K562 (cell line): ENCODE results near the gene KRT85. TPM values are rescaled to one million over a fixed set of nuclear protein-coding genes. Genes with fewer than 3 reads are reported as not detected.

Source experiments
- ATAC-seq: fragments of 200-7000 bp; cut with Tn5 transposase; 3 replicates; pipeline ENCODE4 v1.9.1; 2020; ENCODE audit warnings: moderate library complexity
- BruUV-seq: library from RNA; stranded (reverse); fragments of 400-500 nt; replicated peaks from 2 replicates; lab custom pipeline; 2021; lab: Mats Ljungman, UMichigan
- CTCF ChIA-PET: fragments of 300-600 bp; formaldehyde crosslinking; extraction: SDS; loops from one replicate; lab custom pipeline; 2021; ENCODE audit warnings: low intra/inter-chr PET ratio; lab: Yijun Ruan, JAX
- POLR2A ChIA-PET: fragments of 300-600, 350-650 bp; sonication (Branson Sonifier 250); formaldehyde crosslinking; extraction: SDS; loops from one replicate; lab custom pipeline; 2021; ENCODE audit warnings: antibody characterized with exemption, inconsistent platforms; lab: Yijun Ruan, JAX
- DNase-seq, 4 experiments: peaks; one replicate each; pipeline versions ENCODE4 v3.0.0 to v3.0.0-alpha.2; 2011 to 2018; ENCODE audit warnings: low spot score in 3 of 4, mixed read lengths in 3 of 4; ENCODE audit errors: extremely low read depth in 1 of 4
- FAIRE-seq: peaks from 2 replicates; lab custom pipeline; 2011; peaks lifted over from hg19 to GRCh38; lab: Jason Lieb, UNC
- H2AFZ ChIP-seq: 2 replicates; pipeline ENCODE4 v1.6.0; 2011; ENCODE audit warnings: low read depth, low read length, control low read depth, inconsistent platforms
- H3K27ac ChIP-seq: fragments of 200-600 bp; 3 replicates; pipeline ENCODE4 v1.8.0; 2011; ENCODE audit warnings: low read depth, mild to moderate bottlenecking, control low read depth, inconsistent platforms, low read length, moderate library complexity, mixed read lengths; ENCODE audit errors: extremely low read depth
- H3K27me3 ChIP-seq, 2 experiments: fragments of 300-600 bp in 1 of 2; 2 replicates in 1 of 2; 3 replicates in 1 of 2; pipeline versions ENCODE4 v1.6.0 to v1.8.0; 2011; ENCODE audit warnings: inconsistent platforms in 2 of 2, low read length in 2 of 2, mild to moderate bottlenecking in 1 of 2, mixed read lengths in 1 of 2, moderate library complexity in 1 of 2; ENCODE audit not compliant: control insufficient read depth in 2 of 2, insufficient read depth in 2 of 2
- H3K36me3 ChIP-seq: fragments of 300-600 bp; 3 replicates; pipeline ENCODE4 v1.8.0; 2011; ENCODE audit warnings: mild to moderate bottlenecking, low read length, inconsistent platforms; ENCODE audit not compliant: control insufficient read depth, insufficient read depth
- H3K4me1 ChIP-seq, 2 experiments: fragments of 200-600 bp in 1 of 2; replicated peaks in 1 of 2; 2 replicates in 1 of 2; 3 replicates in 1 of 2; pipeline versions ENCODE4 v1.5.1 to v1.8.0; 2011; ENCODE audit warnings: inconsistent platforms in 2 of 2, low read length in 2 of 2, mild to moderate bottlenecking in 1 of 2, mixed read lengths in 1 of 2, moderate library complexity in 1 of 2; ENCODE audit not compliant: control insufficient read depth in 2 of 2, insufficient read depth in 2 of 2
- H3K4me2 ChIP-seq: 2 replicates; pipeline ENCODE4 v1.6.1; 2011; ENCODE audit warnings: low read length, control low read depth, inconsistent platforms, mixed read lengths; ENCODE audit not compliant: insufficient read depth
- H3K4me3 ChIP-seq: fragments of 200-600 bp; sonication (generic), shearing (Covaris generic); 2 replicates; pipeline ENCODE4 v1.5.1; 2016; ENCODE audit warnings: control low read depth, inconsistent platforms
- H3K79me2 ChIP-seq: fragments of 200-600 bp; 3 replicates; pipeline ENCODE4 v1.8.0; 2011; ENCODE audit warnings: low read length, inconsistent platforms; ENCODE audit not compliant: control insufficient read depth, insufficient read depth
- H3K9ac ChIP-seq, 2 experiments: 2 replicates each; pipeline versions ENCODE4 v1.6.0 to v1.6.1; 2011; ENCODE audit warnings: low read depth in 2 of 2, low read length in 2 of 2, control low read depth in 1 of 2, inconsistent platforms in 1 of 2, mild to moderate bottlenecking in 1 of 2, mixed read lengths in 1 of 2; ENCODE audit not compliant: insufficient read depth in 1 of 2
- H3K9me1 ChIP-seq: one replicate; pipeline ENCODE4 v1.6.0; 2011; ENCODE audit warnings: inconsistent platforms, mild to moderate bottlenecking, low read length, moderate library complexity; ENCODE audit not compliant: control insufficient read depth, insufficient read depth
- H3K9me3 ChIP-seq: replicated peaks from 2 replicates; pipeline ENCODE4 v1.5.1; 2011; ENCODE audit warnings: low read depth, low read length, inconsistent platforms; ENCODE audit not compliant: control insufficient read depth, insufficient read depth
- H4K20me1 ChIP-seq: replicated peaks from 2 replicates; pipeline ENCODE4 v1.6.1; 2011; ENCODE audit warnings: low read length, inconsistent platforms, mixed read lengths; ENCODE audit not compliant: control insufficient read depth, insufficient read depth
- CLOCK ChIP-seq: fragments of 250-450 bp; sonication (Bioruptor Pico); IDR thresholded peaks from 2 replicates; pipeline ENCODE4 v1.4.0; 2020; ENCODE audit warnings: mild to moderate bottlenecking, moderate library complexity, borderline replicate concordance
- IRF9 ChIP-seq: fragments of 450-650 bp; IDR thresholded peaks from 2 replicates; pipeline ENCODE4 v1.6.1; 2016; ENCODE audit warnings: missing biosample characterization, missing genetic modification characterization
- KAT8 ChIP-seq: fragments of 450-650 bp; IDR thresholded peaks from 2 replicates; pipeline ENCODE4 v1.6.1; 2016; ENCODE audit warnings: low read depth, mild to moderate bottlenecking
- KLF6 ChIP-seq: fragments of 250-450 bp; sonication (Bioruptor Pico); IDR thresholded peaks from 2 replicates; pipeline ENCODE4 v1.4.0; 2020; ENCODE audit warnings: mild to moderate bottlenecking, moderate library complexity, borderline replicate concordance
- MEF2D ChIP-seq: conservative IDR thresholded peaks from 2 replicates; pipeline ENCODE4 v1.6.1; 2016; ENCODE audit warnings: low read depth, missing genetic modification characterization, missing compliant biosample characterization
- MTA3 ChIP-seq: fragments of 450-650 bp; formaldehyde crosslinking; IDR thresholded peaks from 2 replicates; pipeline ENCODE4 v1.6.1; 2017; ENCODE audit warnings: mild to moderate bottlenecking, borderline replicate concordance
- NUFIP1 ChIP-seq: fragments of 450-650 bp; IDR thresholded peaks from 2 replicates; pipeline ENCODE4 v1.6.1; 2018; ENCODE audit not compliant: partially characterized antibody
- PHTF2 ChIP-seq: fragments of 250-450 bp; sonication (Bioruptor Pico); IDR thresholded peaks from 2 replicates; pipeline ENCODE4 v1.5.0; 2021; ENCODE audit warnings: mild to moderate bottlenecking
- RB1 ChIP-seq: fragments of 450-650 bp; IDR thresholded peaks from 2 replicates; pipeline ENCODE4 v1.6.1; 2017; ENCODE audit warnings: low read depth, mild to moderate bottlenecking
- RHOXF2B ChIP-seq: fragments of 250-450 bp; sonication (Bioruptor Pico); conservative IDR thresholded peaks from 2 replicates; pipeline ENCODE4 v1.5.1; 2021
- SNRNP70 ChIP-seq: fragments of 200-400 bp; formaldehyde crosslinking; optimal IDR thresholded peaks from 2 replicates; pipeline ENCODE3; 2017; ENCODE audit warnings: low read depth, low read length
- ZKSCAN8 ChIP-seq: fragments of 200-800 bp; sonication (Bioruptor generic); IDR thresholded peaks from 2 replicates; pipeline ENCODE4 v1.6.1; 2016; ENCODE audit warnings: missing genetic modification characterization, missing compliant biosample characterization
- ZNF24 ChIP-seq: fragments of 450-650 bp; IDR thresholded peaks from 2 replicates; pipeline ENCODE4 v1.6.1; 2016
- WGBS: fragments of 100-300 bp; shearing (Covaris generic); methylation state at CpG from one replicate; pipeline ENCODE4 v1.1.6; 2016; ENCODE audit warnings: low coverage, mixed read lengths; ENCODE audit not compliant: insufficient coverage; ENCODE audit errors: missing lambda C conversion rate; 5-methylcytosine and 5-hydroxymethylcytosine counted together
- in situ Hi-C: fragments of 300-500 bp; cut with MboI; formaldehyde crosslinking; loops from 4 replicates; pipeline ENCODE4 v1.15.0; 2018; ENCODE audit warnings: inconsistent platforms, mixed read lengths
- intact Hi-C: fragments of 100-400 bp; cut with micrococcal nuclease; formaldehyde crosslinking; loops from 2 replicates; pipeline ENCODE4 v1.14.2; 2022
- polyA plus RNA-seq, 8 experiments: library from polyadenylated mRNA; depleted of rRNA in 4 of 8; stranded (reverse) in 5 of 8; unstranded in 3 of 8; fragments of >200 nt; fragmentation: Nextera tagmentation in 2 of 8; fragmentation: Illumina TruSeq in 1 of 8; extraction: Ambion mirVana in 2 of 8; extraction: Trizol in 1 of 8; gene quantifications; 2 replicates each; pipeline versions ENCODE4 v1.2.1 to v1.2.3, GENCODE V29; 2011 to 2014; ENCODE audit warnings: inconsistent platforms in 1 of 8, missing spikeins in 1 of 8
- total RNA-seq, 7 experiments: library from RNA; depleted of rRNA in 6 of 7; stranded (reverse); fragments of >200 nt in 6 of 7; fragmentation: Illumina TruSeq in 2 of 7; extraction: Trizol in 2 of 7; gene quantifications; 2 replicates each; pipeline versions ENCODE4 v1.2.1 to v1.2.3, GENCODE V29; 2011 to 2021; ENCODE audit warnings: low replicate concordance in 1 of 7
- TF ChIP-seq, protein P1 (sequence below): fragments of 250-450 bp; sonication (Bioruptor Pico); IDR thresholded peaks from 2 replicates; pipeline ENCODE4 v1.5.0; 2021

Gene KRT85
- total and polyA plus RNA-seq, 9 of the 15 experiments (the other 6 are each of a cell fraction or from before 2014, with no cell fraction given): not detected

DNA sequence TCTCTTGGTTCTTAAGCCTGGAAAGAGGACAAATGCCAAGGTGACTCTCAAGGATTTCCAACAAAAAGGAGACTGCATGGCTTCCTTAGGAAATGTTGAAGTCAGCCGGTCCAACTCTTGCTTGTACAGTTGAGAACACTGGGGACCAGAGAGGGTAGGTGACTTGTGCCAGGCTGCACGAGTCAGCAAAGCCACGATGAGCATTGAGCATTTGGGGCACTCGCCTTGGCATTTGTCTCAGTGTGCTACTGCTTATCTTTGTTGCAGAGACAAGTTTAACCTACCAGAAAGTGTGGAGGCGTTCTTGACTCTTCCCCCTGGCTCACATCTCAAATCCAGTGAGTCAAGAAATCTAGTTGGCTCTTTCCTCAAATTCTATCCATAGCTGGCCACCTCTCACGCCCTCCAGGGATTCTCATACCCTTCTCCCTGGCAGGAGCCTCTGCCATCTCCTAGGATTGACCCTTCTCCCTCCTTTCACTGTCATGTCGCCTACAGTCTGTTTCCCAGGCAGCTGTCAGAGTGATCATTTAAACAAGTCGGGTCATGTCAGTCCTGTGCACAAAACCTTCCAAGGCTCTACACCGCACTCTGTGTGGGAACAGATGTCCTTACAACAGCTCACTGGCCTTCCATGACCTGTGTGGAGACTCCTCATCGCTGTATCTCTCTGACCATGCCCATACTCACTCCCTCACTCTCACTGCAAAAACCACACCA lies 28.9 kb downstream of the KRT85 start:
- H3K9me1 ChIP-seq: no peaks in the 10 kb centered on the region
- in situ Hi-C loops: no loop called here
- no peaks in the 10 kb centered on the region for H3K79me2 ChIP-seq
- H4K20me1 ChIP-seq: no peaks in the 10 kb centered on the region
- H3K9ac ChIP-seq: no peak overlapping the region
- ChIA-PET POLR2A (interaction anchor here (0.6 kb wide), 1 partner anchor 688 kb away, joined by 3 read pairs; no protein-coding TSS in a partner anchor), CTCF (no interaction called here)
- FAIRE-seq (no peak), ATAC-seq (no peak), DNase-seq (no peak)
- H3K9me3 ChIP-seq: no peaks in the 10 kb centered on the region
- intact Hi-C loops: no loop called here
- H3K27ac ChIP-seq: no peak overlapping the region
- no peak overlapping the region for H3K4me3 ChIP-seq
- H3K36me3 ChIP-seq: no peaks in the 10 kb centered on the region
- H2AFZ ChIP-seq: no peak overlapping the region
- no peak overlapping the region for H3K4me2 ChIP-seq
- 0% methylated on average over 10 of the region's 10 CpGs for WGBS
- no peaks in the 10 kb centered on the region for H3K4me1 ChIP-seq
- TF ChIP-seq ZKSCAN8 (CRISPR knock-in tag): no peak
- no peak for TF ChIP-seq PHTF2 (CRISPR knock-in tag)
- no peak for TF ChIP-seq ZNF24
- TF ChIP-seq KLF6 (CRISPR knock-in tag): no peak
- TF ChIP-seq SNRNP70: no peak
- TF ChIP-seq MTA3: no peak
- no peak for TF ChIP-seq NUFIP1
- TF ChIP-seq, protein P1, sequence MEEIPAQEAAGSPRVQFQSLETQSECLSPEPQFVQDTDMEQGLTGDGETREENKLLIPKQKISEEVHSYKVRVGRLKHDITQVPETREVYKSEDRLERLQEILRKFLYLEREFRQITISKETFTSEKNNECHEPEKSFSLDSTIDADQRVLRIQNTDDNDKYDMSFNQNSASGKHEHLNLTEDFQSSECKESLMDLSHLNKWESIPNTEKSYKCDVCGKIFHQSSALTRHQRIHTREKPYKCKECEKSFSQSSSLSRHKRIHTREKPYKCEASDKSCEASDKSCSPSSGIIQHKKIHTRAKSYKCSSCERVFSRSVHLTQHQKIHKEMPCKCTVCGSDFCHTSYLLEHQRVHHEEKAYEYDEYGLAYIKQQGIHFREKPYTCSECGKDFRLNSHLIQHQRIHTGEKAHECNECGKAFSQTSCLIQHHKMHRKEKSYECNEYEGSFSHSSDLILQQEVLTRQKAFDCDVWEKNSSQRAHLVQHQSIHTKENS (CRISPR knock-in tag): no peak
- no peak for TF ChIP-seq MEF2D (tag)
- no peak for TF ChIP-seq CLOCK (CRISPR knock-in tag)
- TF ChIP-seq RB1: no peak
- no peak for TF ChIP-seq RHOXF2B (CRISPR knock-in tag)
- no peak for TF ChIP-seq KAT8
- TF ChIP-seq IRF9 (tag): no peak
- TF ChIP-seq, all 486 proteins: peak for 0
- H3K27me3 ChIP-seq: peaks cover 0 to 27% of the 10 kb centered on the region in 2 experiments; a peak in 2 of 5 replicates
- BruUV-seq: no TSS peak
